GM21619 (cell line): ENCODE data around the gene YWHAG.
"Not testable (repeated sequence)": the region's sequence is repeated elsewhere in the genome, so short reads cannot be mapped to it uniquely, and the experiment has no call there.

Experiments
- ATAC-seq: cut with Tn5 transposase; IDR thresholded peaks from one replicate; pipeline ENCODE4 v1.9.1; 2021; ENCODE audit not compliant: unreplicated experiment

YWHAG gene

GRCh38 chr7:76349313-76349885 lies 9.4 kb downstream of the YWHAG start:
- no peak for ATAC-seq

GRCh38 chr7:76347710-76348109 lies 11.1 kb downstream of the YWHAG start:
- ATAC-seq, result no peak

DNA sequence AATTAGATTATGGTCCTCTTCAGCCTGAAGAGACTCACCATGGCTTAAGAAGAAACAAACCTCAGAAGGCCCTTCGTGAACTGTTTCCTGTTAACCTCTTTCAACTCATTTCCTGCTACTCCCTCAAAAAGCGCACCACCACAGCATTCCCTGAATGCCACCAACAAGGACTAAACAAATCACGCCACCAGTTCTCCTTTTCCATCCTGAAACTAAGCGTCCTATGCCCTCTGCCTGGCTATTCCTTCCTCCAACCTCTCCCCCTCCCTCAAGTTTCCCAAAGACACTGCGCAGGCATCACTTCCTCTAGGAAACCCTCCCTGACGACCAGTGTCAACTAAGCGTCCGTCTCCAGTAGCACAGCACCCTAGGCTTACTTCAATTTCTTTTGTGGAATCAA lies 12.0 kb downstream of the YWHAG start:
- no peak for ATAC-seq

GRCh38 chr7:76346097-76346496 lies 12.7 kb downstream of the YWHAG start:
- no peak for ATAC-seq

DNA sequence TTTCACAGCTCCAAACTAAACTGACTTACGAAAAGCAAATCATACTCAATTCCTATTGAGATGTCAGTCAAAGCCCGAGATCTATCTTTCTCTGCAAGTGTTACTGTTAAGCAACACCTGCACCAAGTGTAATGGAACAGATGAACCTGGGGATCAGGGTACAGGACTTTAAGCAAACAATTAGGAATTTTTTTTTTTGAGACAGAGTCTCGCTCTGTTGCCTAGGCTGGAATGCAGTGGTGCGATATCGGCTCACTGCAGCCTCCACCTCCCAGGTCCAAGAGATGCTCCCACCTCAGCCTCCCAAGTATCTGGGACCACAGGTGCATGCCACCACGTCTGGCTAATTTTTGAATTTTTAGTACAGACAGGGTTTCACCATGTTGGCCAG lies 14.9 kb downstream of the YWHAG start:
- no peak for ATAC-seq

DNA sequence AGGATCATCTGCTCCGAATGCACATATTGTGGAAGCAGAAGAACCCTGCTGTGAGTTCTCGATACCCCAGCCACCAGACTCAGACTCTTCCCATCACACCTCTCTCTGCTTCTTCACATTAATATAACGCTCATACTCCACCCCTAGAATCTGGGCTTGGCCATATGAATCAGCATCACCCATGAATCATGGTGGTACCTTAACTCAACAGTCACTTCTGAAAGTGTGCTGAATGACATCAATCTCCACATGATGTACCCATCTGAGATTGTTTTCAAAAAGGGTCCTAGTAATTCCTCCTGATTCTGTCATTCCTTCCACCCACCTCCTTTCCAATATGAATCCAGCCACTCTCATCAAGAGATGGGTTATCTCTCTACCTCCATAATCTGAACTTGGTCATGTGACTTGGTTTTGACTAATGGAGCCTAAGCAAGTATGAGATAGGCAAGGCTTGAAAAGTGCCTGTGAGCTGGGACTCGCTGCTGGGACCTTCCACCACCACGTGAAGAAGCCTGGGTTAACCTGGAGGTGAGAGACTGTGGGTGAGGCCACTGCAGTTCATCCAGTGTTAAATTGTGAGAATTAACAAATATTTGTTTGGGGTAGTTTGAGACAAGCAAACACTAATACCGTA lies 15.4 kb downstream of the YWHAG start:
- ATAC-seq, result no peak

GRCh38 chr7:76342222-76342621 lies 16.6 kb downstream of the YWHAG start:
- no peak for ATAC-seq

GRCh38 chr7:76340617-76341131 lies 18.1 kb downstream of the YWHAG start:
- no peak for ATAC-seq

DNA sequence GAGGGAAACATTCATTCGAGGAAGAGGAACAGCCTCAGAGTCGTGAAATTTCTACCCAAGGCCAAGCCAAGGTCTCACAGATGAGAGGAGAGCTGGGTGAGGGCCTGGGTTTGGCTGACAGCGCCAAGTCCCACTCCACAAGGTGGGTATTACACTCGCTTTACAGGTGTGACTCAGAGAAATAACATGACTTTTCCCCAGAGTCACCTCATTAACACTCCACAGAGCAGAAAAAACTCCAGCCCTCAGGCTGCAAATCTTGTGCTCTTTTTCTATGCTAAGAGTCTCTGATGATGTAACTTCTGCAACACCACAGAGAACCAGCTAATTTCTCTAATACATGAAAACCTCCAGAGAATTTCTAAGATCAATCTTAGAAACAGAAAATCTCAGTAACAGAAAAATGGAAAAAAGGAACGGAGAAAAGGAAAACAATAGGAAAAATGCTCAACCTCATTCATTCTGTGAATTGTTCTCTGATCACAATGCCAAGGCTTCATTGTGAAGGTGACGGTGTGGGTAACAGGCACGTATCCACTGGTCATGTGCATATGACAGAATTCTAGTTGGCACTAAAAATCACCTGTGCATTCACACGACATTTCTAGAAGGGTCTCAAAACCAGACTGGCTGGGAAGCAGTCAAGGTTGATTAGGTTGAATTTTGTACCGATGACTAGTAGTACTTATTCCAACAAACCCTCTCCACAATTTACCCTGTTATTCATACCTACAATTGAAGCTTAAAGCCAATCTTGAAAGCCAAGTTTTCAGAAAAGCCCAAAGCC lies 20.3 kb downstream of the YWHAG start:
- ATAC-seq, result no peak

GRCh38 chr7:76337147-76337546 lies 21.6 kb downstream of the YWHAG start:
- no peak for ATAC-seq

DNA sequence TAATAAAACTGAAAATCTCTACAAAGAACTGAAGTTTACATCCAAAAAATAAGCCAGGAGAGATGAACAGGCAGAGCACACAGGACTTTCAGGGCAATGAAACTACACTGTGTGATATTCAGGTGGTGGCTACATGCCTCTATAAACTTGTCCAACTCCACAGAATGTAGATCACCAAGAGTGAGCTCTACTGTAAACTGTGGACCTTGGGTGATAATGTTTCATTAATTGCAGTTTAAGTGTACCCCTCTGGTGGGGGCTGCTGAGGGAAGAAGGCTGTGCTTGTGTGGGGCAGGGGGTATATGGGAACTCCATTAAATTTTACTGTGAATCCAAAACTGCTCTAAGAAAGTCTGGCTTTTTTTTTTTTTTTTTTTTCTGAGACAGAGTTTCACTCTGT lies 22.7 kb downstream of the YWHAG start:
- no peak for ATAC-seq

DNA sequence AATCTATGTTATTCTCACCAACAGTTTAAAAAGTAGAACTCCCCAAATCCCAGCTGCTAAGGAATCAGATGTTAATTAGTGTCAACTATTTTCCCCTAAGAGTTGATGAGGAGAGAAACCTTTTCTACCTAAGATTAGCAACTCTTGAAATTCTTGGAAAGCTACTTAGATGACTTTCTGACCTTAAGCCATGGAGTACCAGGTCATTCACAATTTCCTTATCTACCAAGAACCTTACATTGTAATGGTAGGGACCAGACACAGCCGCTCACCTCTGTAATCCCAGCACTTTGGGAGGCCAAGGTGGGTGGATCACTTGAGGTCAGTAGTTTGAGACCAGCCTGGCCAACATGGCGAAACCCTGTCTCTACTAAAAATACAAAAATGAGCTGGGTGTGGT lies 23.4 kb downstream of the YWHAG start:
- ATAC-seq, result not testable (repeated sequence)

DNA sequence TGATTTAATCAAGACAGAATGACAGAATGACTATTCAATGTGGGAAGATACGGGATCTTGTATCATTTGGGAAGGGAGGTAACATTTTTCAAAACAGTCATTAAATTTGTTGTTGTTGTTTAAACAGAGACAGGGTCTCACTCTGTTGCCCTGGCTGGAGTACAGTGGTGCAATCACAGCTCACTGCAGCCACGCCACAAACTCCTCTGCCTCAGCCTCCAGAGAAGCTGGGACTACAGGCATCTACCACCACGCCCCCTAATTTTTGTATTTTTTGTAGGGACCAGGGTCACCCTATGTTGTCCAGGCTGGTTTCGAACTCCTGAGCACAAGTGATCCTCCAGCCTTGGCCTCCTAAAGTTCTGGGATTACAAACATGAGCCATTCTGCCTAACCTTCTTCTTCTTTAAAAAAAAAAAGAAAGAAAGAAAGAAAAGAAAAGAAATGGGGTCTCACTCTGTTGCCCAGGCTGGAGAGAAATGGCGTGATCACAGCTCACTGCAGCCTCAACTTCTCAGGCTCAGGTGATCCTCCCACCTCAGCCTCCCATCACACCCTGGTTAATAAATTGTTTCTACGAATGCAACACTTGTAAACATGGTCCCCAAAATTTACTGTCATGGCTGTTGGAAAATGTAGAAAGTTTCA lies 24.3 kb downstream of the YWHAG start:
- ATAC-seq, result no peak

- no peak for ATAC-seq
Observed at GRCh38 chr7:76333511-76334101, 25.2 kb downstream of the YWHAG start.

GRCh38 chr7:76332078-76332477 lies 26.7 kb downstream of the YWHAG start:
- ATAC-seq, result no peak

- ATAC-seq, result no peak
Observed at GRCh38 chr7:76330673-76331072, 28.1 kb downstream of the YWHAG start.

DNA sequence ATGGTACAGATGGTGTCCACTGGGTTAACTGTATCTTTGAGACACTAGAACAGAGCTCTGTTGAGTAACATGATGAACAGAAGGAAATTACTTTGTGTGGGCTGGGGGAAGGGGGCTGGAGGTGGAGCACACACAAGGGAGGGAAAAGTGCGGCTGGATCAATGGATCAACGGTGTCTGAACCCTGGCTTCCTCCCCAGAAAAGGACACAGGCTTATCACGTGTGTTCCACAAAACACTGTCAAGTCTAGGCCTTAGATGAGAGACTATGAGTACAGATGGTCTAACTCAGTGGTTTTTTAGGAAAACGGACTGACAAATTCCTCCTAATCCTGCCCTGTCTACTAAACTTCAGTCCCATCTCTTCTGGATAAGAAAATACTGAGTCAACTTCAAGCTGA lies 28.5 kb downstream of the YWHAG start:
- ATAC-seq, result no peak

- ATAC-seq, result no peak
Observed at GRCh38 chr7:76329479-76329878, 29.3 kb downstream of the YWHAG start.

GRCh38 chr7:76328389-76328788 lies 30.4 kb downstream of the YWHAG start:
- no peak for ATAC-seq

DNA sequence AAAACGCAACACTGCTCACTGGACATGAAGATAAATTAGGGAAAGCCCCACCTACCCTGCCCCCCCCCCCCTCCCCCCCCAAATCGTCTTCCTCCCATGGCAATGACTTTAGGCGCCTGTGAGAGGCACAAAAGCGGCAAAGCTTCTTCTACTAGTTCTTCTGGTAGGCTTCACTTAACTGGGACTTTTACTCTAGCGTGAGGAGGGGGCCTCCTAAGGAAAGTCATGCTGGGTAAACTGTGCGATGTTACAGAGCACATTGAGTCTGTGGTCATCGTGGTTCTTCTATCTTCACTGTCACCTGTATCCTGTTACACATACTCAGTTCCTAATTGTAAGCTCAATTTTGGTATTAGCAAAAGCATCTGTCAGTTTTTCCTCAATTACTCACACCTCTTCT lies 31.2 kb downstream of the YWHAG start:
- no peak for ATAC-seq

DNA sequence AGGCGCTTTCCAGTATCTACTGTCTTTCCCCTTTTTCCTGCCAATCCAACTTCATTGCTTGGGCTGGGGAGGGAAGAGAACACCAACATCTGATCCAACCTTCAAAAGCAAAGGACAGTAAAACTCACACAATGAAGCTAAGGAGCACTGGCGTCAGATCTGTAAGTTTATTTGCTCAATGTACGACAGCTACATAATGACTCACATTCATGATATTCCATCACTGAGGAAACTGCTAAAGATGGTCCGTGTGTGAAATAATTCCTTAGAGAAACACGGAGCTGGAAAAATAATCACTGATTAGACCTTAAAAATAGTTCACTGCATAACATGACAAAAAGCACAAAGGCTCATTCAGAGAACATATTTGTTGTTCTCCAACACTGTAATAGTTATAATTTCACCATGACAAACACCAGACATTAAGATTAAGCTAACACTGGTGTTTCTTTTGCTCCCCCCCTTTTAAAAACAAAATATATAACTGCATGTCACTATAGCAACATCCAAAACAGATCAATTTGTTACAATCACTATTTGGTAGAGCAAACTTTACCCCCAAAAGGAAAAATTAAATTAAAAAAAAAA lies 32.1 kb downstream of the YWHAG start:
- ATAC-seq, result no peak
